GM10266 (cell line): Measurements from ENCODE around the gene DTNA.

Experiments used
- DNase-seq: peaks from one replicate; pipeline ENCODE4 v3.0.0; 2012; ENCODE audit errors: extremely low spot score
- CTCF ChIP-seq: IDR thresholded peaks from 2 replicates; pipeline ENCODE4 v1.5.1; 2012; ENCODE audit warnings: mild to moderate bottlenecking, low read depth; ENCODE audit not compliant: control insufficient read depth, insufficient read depth; ENCODE audit errors: missing control alignments

Gene DTNA

GRCh38 chr18:34695310-34695709, 14.8 kb upstream of the DTNA start:
- no peak for TF ChIP-seq CTCF
- DNase-seq = no peak

- DNase-seq = no peak
- TF ChIP-seq CTCF = no peak
These were observed 13.4 kb upstream of the DTNA start for GRCh38 chr18:34696671-34697070.

- TF ChIP-seq CTCF = no peak
- no peak for DNase-seq
These were observed 12.9 kb upstream of the DTNA start for GRCh38 chr18:34697233-34697632.

GRCh38 chr18:34697891-34698290, 12.2 kb upstream of the DTNA start:
- no peak for TF ChIP-seq CTCF
- DNase-seq = no peak

GRCh38 chr18:34701911-34702310, 8.2 kb upstream of the DTNA start:
- DNase-seq = no peak

GRCh38 chr18:34702814-34703213, 7.3 kb upstream of the DTNA start:
- DNase-seq = no peak

More at GRCh38 chr18:34701911-34702310, 8.2 kb upstream of the DTNA start:
- TF ChIP-seq CTCF = no peak

GRCh38 chr18:34704074-34704473, 6.0 kb upstream of the DTNA start:
- no peak for DNase-seq

More at GRCh38 chr18:34702814-34703213, 7.3 kb upstream of the DTNA start:
- no peak for TF ChIP-seq CTCF

More at GRCh38 chr18:34704074-34704473, 6.0 kb upstream of the DTNA start:
- TF ChIP-seq CTCF = no peak
